PC-3 (cell line): ENCODE results near the gene PTPRN.

Source experiments
- CTCF ChIP-seq: fragments of 300-600 bp; sonication (generic); conservative IDR thresholded peaks from 2 replicates; pipeline ENCODE4 v1.5.1; 2017; ENCODE audit warnings: antibody characterized with exemption, low read depth, mild to moderate bottlenecking, low read length
- EZH2 ChIP-seq: fragments of 300-600 bp; sonication (generic); IDR thresholded peaks from one replicate; pipeline ENCODE4 v1.6.1; 2017; ENCODE audit warnings: antibody characterized with exemption, mild to moderate bottlenecking, low read length; ENCODE audit not compliant: unreplicated experiment
- EZH2phosphoT487 ChIP-seq: fragments of 300-600 bp; sonication (generic); IDR thresholded peaks from 2 replicates; pipeline ENCODE4 v1.6.1; 2018; ENCODE audit warnings: mild to moderate bottlenecking, antibody characterized with exemption, low read length, borderline replicate concordance

- TF ChIP-seq EZH2 (no peak), CTCF (no peak), EZH2phosphoT487 (no peak)
These were observed 15.4 kb downstream of the PTPRN start for GRCh38 chr2:219293736-219294231.
